HepG2 (cell line): Measurements from ENCODE around the gene CCSER2. TPM values are rescaled to one million over a fixed set of nuclear protein-coding genes. Genes with fewer than 3 reads are reported as not detected.

ENCODE experiments used
- ATAC-seq: fragments of 200-7000 bp; cut with Tn5 transposase; 3 replicates; pipeline ENCODE4 v1.9.1; 2020; ENCODE audit warnings: mild to moderate bottlenecking, moderate library complexity
- BruUV-seq: library from RNA; stranded (reverse); fragments of 400-500 nt; replicated peaks from 2 replicates; lab custom pipeline; 2021; lab: Mats Ljungman, UMichigan
- CTCF ChIA-PET: fragments of 300-600 bp; formaldehyde crosslinking; extraction: SDS; loops from one replicate; lab custom pipeline; 2021; ENCODE audit warnings: low total read pairs, inconsistent platforms, low intra/inter-chr PET ratio; lab: Yijun Ruan, JAX
- POLR2A ChIA-PET: fragments of 350-600 bp; sonication (Branson Sonifier 250); formaldehyde crosslinking; loops from one replicate; lab custom pipeline; 2020; ENCODE audit warnings: antibody characterized with exemption, inconsistent platforms; lab: Yijun Ruan, JAX
- DNase-seq: peaks from one replicate; pipeline ENCODE4 v3.0.0-alpha.2; 2015; ENCODE audit warnings: low spot score
- FAIRE-seq: peaks from 3 replicates; lab custom pipeline; 2011; peaks lifted over from hg19 to GRCh38; lab: Jason Lieb, UNC
- H2AFZ ChIP-seq: one replicate; pipeline ENCODE4 v1.6.1; 2011; ENCODE audit warnings: low read length, inconsistent platforms
- H3K27ac ChIP-seq: fragments of 300-600 bp; 3 replicates; pipeline ENCODE4 v1.8.0; 2011; ENCODE audit warnings: mixed run types, mild to moderate bottlenecking, mixed read lengths, low read length, inconsistent platforms; ENCODE audit not compliant: insufficient read depth; ENCODE audit errors: extremely low read length
- H3K27me3 ChIP-seq, 2 experiments: fragments of 200-600 bp in 1 of 2; 2 replicates in 1 of 2; 3 replicates in 1 of 2; pipeline versions ENCODE4 v1.6.0 to v1.8.0; 2011; ENCODE audit warnings: low read length in 2 of 2, mild to moderate bottlenecking in 2 of 2, moderate library complexity in 2 of 2, inconsistent platforms in 1 of 2; ENCODE audit not compliant: insufficient read depth in 2 of 2, control insufficient read depth in 1 of 2
- H3K36me3 ChIP-seq, 2 experiments: fragments of 200-600 bp in 1 of 2; replicated peaks in 1 of 2; 2 replicates in 1 of 2; 3 replicates in 1 of 2; pipeline versions ENCODE4 v1.5.1 to v1.8.0; 2011; ENCODE audit warnings: low read length in 2 of 2, inconsistent platforms in 1 of 2; ENCODE audit not compliant: insufficient read depth in 2 of 2, control insufficient read depth in 1 of 2
- H3K4me1 ChIP-seq: 2 replicates; pipeline ENCODE4 v1.5.1; 2012; ENCODE audit warnings: low read length, inconsistent platforms; ENCODE audit not compliant: insufficient read depth
- H3K4me2 ChIP-seq: 2 replicates; pipeline ENCODE4 v1.6.0; 2011; ENCODE audit warnings: low read depth, low read length, inconsistent platforms
- H3K4me3 ChIP-seq, 3 experiments: fragments of 200-600 bp in 1 of 3; sonication (generic), shearing (Covaris generic) in 1 of 3; replicated peaks in 1 of 3; 2 replicates each; pipeline ENCODE4 v1.5.1; 2011 to 2016; ENCODE audit warnings: low read length in 3 of 3, inconsistent platforms in 2 of 3, low read depth in 2 of 3, mild to moderate bottlenecking in 2 of 3, control low read depth in 1 of 3, mixed read lengths in 1 of 3; ENCODE audit not compliant: insufficient read depth in 1 of 3
- H3K79me2 ChIP-seq: one replicate; pipeline ENCODE4 v1.6.1; 2011; ENCODE audit warnings: low read length, inconsistent platforms; ENCODE audit not compliant: insufficient read depth
- H3K9ac ChIP-seq: 2 replicates; pipeline ENCODE4 v1.6.0; 2011; ENCODE audit warnings: mild to moderate bottlenecking, low read depth, low read length, inconsistent platforms; ENCODE audit not compliant: insufficient read depth
- H3K9me3 ChIP-seq: 2 replicates; pipeline ENCODE4 v1.5.1; 2012; ENCODE audit warnings: mild to moderate bottlenecking, low read length
- H4K20me1 ChIP-seq: 2 replicates; pipeline ENCODE4 v1.6.0; 2011; ENCODE audit warnings: inconsistent platforms, mild to moderate bottlenecking, low read length, moderate library complexity; ENCODE audit not compliant: insufficient read depth
- CBFB ChIP-seq: sonication (generic); formaldehyde crosslinking; IDR thresholded peaks from 2 replicates; pipeline ENCODE4 v1.4.0; 2020; ENCODE audit warnings: missing genetic modification reagents
- CEBPG ChIP-seq: IDR thresholded peaks from 2 replicates; pipeline ENCODE4 v1.6.1; 2016
- DMAP1 ChIP-seq: IDR thresholded peaks from 2 replicates; pipeline ENCODE4 v1.6.1; 2016
- MAF1 ChIP-seq: sonication (generic); formaldehyde crosslinking; IDR thresholded peaks from 2 replicates; pipeline ENCODE4 v1.5.0; 2020; ENCODE audit warnings: missing genetic modification reagents, borderline replicate concordance
- MAFG ChIP-seq: sonication (generic); formaldehyde crosslinking; IDR thresholded peaks from 2 replicates; pipeline ENCODE4 v1.5.1; 2020; ENCODE audit warnings: mild to moderate bottlenecking, missing genetic modification reagents
- MZF1 ChIP-seq: sonication (generic); formaldehyde crosslinking; IDR thresholded peaks from 2 replicates; pipeline ENCODE4 v1.8.1; 2023; ENCODE audit warnings: mild to moderate bottlenecking, missing genetic modification reagents, borderline replicate concordance
- NCOA5 ChIP-seq: sonication (generic); formaldehyde crosslinking; IDR thresholded peaks from 2 replicates; pipeline ENCODE4 v1.4.0; 2020; ENCODE audit warnings: missing genetic modification reagents
- PAWR ChIP-seq: sonication (generic); formaldehyde crosslinking; IDR thresholded peaks from 2 replicates; pipeline ENCODE4 v1.4.0; 2020; ENCODE audit warnings: missing genetic modification reagents, mild to moderate bottlenecking, borderline replicate concordance
- SPEN ChIP-seq: sonication (generic); formaldehyde crosslinking; IDR thresholded peaks from 2 replicates; pipeline ENCODE4 v1.5.1; 2020; ENCODE audit warnings: low read depth, mild to moderate bottlenecking, missing genetic modification reagents
- SRF ChIP-seq: IDR thresholded peaks from 2 replicates; pipeline ENCODE4 v1.6.1; 2011; ENCODE audit warnings: mild to moderate bottlenecking, low read depth, low read length, moderate library complexity
- ZNF569 ChIP-seq: sonication (generic); formaldehyde crosslinking; IDR thresholded peaks from 2 replicates; pipeline ENCODE4 v1.5.0; 2020; ENCODE audit warnings: mild to moderate bottlenecking, missing genetic modification reagents, moderate library complexity, borderline replicate concordance
- ZNF652 ChIP-seq: IDR thresholded peaks from 2 replicates; pipeline ENCODE4 v1.6.1; 2016; ENCODE audit warnings: low read depth, borderline replicate concordance
- ZNF713 ChIP-seq: sonication (generic); formaldehyde crosslinking; IDR thresholded peaks from 2 replicates; pipeline ENCODE4 v1.4.0; 2020; ENCODE audit warnings: mild to moderate bottlenecking, missing genetic modification reagents
- WGBS: methylation state at CpG from one replicate; pipeline ENCODE4 v1.1.6; 2017; ENCODE audit warnings: low lambda C conversion rate; 5-methylcytosine and 5-hydroxymethylcytosine counted together
- in situ Hi-C: cut with HindIII; loops from 2 replicates; pipeline ENCODE4 v1.10.0; 2017; ENCODE audit warnings: low pct_unique_long_range_greater_than_20kb; ENCODE audit not compliant: extremely low pct_ligation_motif_present
- intact Hi-C: fragments of 100-400 bp; cut with micrococcal nuclease; formaldehyde crosslinking; loops from one replicate; pipeline ENCODE4 v1.10.0; 2022; ENCODE audit not compliant: unreplicated experiment
- polyA plus RNA-seq, 8 experiments: library from polyadenylated mRNA; depleted of rRNA in 3 of 8; stranded (reverse) in 7 of 8; unstranded in 1 of 8; fragments of >200 nt; fragmentation: Illumina TruSeq in 4 of 8; extraction: Trizol in 4 of 8; gene quantifications; 2 replicates each; pipeline versions ENCODE4 v1.2.1 to v1.2.3, GENCODE V29; 2011 to 2016; ENCODE audit warnings: low read depth in 4 of 8, missing spikeins in 1 of 8, mixed read lengths in 1 of 8; ENCODE audit not compliant: insufficient read depth in 1 of 8
- total RNA-seq, 5 experiments: library from RNA; depleted of rRNA; stranded (reverse); fragments of >200 nt; fragmentation: Illumina TruSeq; extraction: Trizol; gene quantifications; 2 replicates each; pipeline ENCODE4 v1.2.3, GENCODE V29; 2016; ENCODE audit warnings: low read depth in 1 of 5
- TF ChIP-seq, protein P1 (sequence below): conservative IDR thresholded peaks from 2 replicates; pipeline ENCODE4 v1.6.1; 2018; ENCODE audit warnings: missing genetic modification reagents
- TF ChIP-seq, protein P2 (sequence below): sonication (generic); formaldehyde crosslinking; IDR thresholded peaks from 2 replicates; pipeline ENCODE4 v1.5.1; 2020; ENCODE audit warnings: missing genetic modification reagents, mild to moderate bottlenecking, borderline replicate concordance
- TF ChIP-seq, protein P3 (sequence below): sonication (generic); formaldehyde crosslinking; IDR thresholded peaks from 2 replicates; pipeline ENCODE4 v1.5.1; 2020; ENCODE audit warnings: mild to moderate bottlenecking, missing genetic modification reagents, moderate library complexity

The CCSER2 gene
- total and polyA plus RNA-seq, 2 of the 13 experiments (the other 11 are each of a cell fraction or from before 2014, with no cell fraction given), result 13.3 to 17.2 TPM

DNA sequence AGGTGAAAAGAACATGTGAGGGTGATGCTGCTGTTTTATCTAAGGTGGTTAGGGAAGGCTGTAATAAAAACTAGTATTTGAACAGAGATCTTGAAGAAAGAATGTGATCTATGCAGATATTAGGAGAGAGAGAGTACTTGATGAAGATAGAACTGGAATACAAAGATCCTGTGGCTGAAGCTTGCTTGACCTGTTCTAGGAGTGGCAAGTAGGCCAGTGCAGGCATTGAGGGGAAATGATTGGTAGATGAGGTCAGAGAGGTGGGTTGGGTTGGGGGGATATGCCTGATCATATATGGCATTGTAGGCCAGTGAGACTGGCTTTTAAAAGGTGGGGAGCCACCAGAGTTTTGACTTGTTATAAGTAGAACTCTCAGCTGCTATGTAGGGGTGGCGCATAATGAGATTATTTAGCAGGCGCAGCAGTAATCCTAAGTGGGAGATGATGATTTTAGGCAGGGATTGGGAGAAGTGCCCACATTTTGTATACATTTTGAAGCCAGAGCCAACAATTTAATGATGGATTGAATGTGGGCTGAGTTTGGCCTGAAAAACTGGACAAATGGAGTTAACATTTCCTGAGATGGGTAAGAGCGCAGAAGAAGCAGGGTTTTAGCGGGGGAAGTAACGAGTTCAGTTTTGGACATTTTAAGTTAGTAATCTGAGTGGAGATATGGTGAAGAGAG lies 8.2 kb downstream of the CCSER2 start:
- 96% methylated on average over 5 of the region's 5 CpGs for WGBS
- POLR2A ChIA-PET, result no interaction called here
- no peaks in the 10 kb centered on the region for H3K27me3 ChIP-seq
- H3K9ac ChIP-seq, result no peak overlapping the region
- FAIRE-seq (no peak), DNase-seq (no peak), ATAC-seq (no peak)
- no peaks in the 10 kb centered on the region for H3K9me3 ChIP-seq
- H3K79me2 ChIP-seq, result peaks cover 64% of the 10 kb centered on the region
- CTCF ChIA-PET, result no interaction called here
- H3K4me3 ChIP-seq, result no peak overlapping the region
- TF ChIP-seq ZNF652, result no peak
- TF ChIP-seq MZF1 (CRISPR knock-in tag), result no peak
- TF ChIP-seq ZNF569, result no peak
- in situ Hi-C loops (no loop called here), intact Hi-C loops (no loop called here)
- H2AFZ ChIP-seq, result no peak overlapping the region
- H3K27ac ChIP-seq, result no peak overlapping the region
- H3K4me2 ChIP-seq, result no peak overlapping the region
- H3K4me1 ChIP-seq, result peaks cover 26% of the 10 kb centered on the region
- peaks cover 10% of the 10 kb centered on the region for H4K20me1 ChIP-seq
- no peaks in the 10 kb centered on the region; a peak in 1 of 5 replicates for H3K36me3 ChIP-seq
- BruUV-seq, result no TSS peak

DNA sequence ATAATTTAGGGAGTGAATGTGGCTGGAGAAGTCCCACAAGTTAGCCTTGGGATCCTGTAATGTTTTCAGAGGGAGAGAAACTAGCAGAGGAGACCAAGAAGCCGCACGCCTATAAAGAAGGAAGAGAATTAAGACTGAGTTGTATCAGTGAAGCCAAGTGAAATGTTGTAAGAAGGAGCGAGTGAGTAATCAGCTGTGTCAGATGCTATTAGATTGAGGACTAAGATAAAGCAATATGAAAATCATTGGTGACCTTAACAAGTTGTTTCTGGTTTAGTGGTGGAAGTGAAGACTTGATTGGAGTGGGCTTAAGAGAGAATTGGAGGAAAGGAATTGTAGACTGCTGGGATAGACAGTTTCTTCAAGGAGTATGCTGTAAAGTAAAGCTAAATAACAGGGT lies 8.8 kb downstream of the CCSER2 start:
- 97% methylated on average over 3 of the region's 3 CpGs for WGBS
- no peak for DNase-seq
- Histone ChIP-seq H3K27me3 (no peaks in the 10 kb centered on the region), H3K79me2 (peaks cover 60% of the 10 kb centered on the region), H2AFZ (no peak overlapping the region), H3K27ac (no peak overlapping the region), H3K36me3 (no peaks in the 10 kb centered on the region; a peak in 1 of 5 replicates), H3K4me3 (no peak overlapping the region), H3K9ac (no peak overlapping the region), H3K4me1 (peaks cover 22% of the 10 kb centered on the region), H3K4me2 (no peak overlapping the region), H4K20me1 (peaks cover 10% of the 10 kb centered on the region), H3K9me3 (no peaks in the 10 kb centered on the region)
- ChIA-PET POLR2A (no interaction called here), CTCF (no interaction called here)
- no TSS peak for BruUV-seq
- in situ Hi-C loops (no loop called here), intact Hi-C loops (no loop called here)
- FAIRE-seq, result no peak
- ATAC-seq, result no peak
- TF ChIP-seq PAWR, result no peak
- no peak for TF ChIP-seq MAFG (CRISPR knock-in tag)
- TF ChIP-seq NCOA5 (CRISPR knock-in tag), result no peak
- TF ChIP-seq CBFB (CRISPR knock-in tag), result no peak
- no peak for TF ChIP-seq SPEN (CRISPR knock-in tag)
- TF ChIP-seq, protein P1, sequence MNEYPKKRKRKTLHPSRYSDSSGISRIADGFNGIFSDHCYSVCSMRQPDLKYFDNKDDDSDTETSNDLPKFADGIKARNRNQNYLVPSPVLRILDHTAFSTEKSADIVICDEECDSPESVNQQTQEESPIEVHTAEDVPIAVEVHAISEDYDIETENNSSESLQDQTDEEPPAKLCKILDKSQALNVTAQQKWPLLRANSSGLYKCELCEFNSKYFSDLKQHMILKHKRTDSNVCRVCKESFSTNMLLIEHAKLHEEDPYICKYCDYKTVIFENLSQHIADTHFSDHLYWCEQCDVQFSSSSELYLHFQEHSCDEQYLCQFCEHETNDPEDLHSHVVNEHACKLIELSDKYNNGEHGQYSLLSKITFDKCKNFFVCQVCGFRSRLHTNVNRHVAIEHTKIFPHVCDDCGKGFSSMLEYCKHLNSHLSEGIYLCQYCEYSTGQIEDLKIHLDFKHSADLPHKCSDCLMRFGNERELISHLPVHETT, result no peak
- no peak for TF ChIP-seq CEBPG (CRISPR knock-in tag)
- TF ChIP-seq MAF1 (CRISPR knock-in tag), result no peak
- TF ChIP-seq, protein P2, sequence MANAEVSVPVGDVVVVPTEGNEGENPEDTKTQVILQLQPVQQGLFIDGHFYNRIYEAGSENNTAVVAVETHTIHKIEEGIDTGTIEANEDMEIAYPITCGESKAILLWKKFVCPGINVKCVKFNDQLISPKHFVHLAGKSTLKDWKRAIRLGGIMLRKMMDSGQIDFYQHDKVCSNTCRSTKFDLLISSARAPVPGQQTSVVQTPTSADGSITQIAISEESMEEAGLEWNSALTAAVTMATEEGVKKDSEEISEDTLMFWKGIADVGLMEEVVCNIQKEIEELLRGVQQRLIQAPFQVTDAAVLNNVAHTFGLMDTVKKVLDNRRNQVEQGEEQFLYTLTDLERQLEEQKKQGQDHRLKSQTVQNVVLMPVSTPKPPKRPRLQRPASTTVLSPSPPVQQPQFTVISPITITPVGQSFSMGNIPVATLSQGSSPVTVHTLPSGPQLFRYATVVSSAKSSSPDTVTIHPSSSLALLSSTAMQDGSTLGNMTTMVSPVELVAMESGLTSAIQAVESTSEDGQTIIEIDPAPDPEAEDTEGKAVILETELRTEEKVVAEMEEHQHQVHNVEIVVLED (CRISPR knock-in tag), result no peak
- no peak for TF ChIP-seq DMAP1 (CRISPR knock-in tag)
- TF ChIP-seq SRF, result no peak
- TF ChIP-seq, protein P3, sequence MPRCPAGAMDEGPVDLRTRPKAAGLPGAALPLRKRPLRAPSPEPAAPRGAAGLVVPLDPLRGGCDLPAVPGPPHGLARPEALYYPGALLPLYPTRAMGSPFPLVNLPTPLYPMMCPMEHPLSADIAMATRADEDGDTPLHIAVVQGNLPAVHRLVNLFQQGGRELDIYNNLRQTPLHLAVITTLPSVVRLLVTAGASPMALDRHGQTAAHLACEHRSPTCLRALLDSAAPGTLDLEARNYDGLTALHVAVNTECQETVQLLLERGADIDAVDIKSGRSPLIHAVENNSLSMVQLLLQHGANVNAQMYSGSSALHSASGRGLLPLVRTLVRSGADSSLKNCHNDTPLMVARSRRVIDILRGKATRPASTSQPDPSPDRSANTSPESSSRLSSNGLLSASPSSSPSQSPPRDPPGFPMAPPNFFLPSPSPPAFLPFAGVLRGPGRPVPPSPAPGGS (CRISPR knock-in tag), result no peak
- no peak for TF ChIP-seq ZNF713
